ENCODE data around the gene ZNF595. TPM values are rescaled to one million over a fixed set of nuclear protein-coding genes. Genes with fewer than 3 reads are reported as not detected.

ZNF595 gene
- total and polyA plus RNA-seq, 9 donors = 7.4 to 16.4 (median 9.3) TPM

Other genes starting within 250 kb of the ZNF595 start
- gene ZNF718, start 71.2 kb downstream of the ZNF595 start, total RNA-seq = 6.7 TPM
- gene ZNF718, start 71.2 kb downstream of the ZNF595 start, polyA plus RNA-seq (ENCODE audit: insufficient read depth in 1 of 8, insufficient read length in 8 of 8, low replicate concordance in 1 of 8) = 1 to 10 TPM; 3.5 to 9.5 (median 6.7) TPM